Prostate gland (tissue), 2 donors: Measurements from ENCODE around the gene DLG2. TPM values are rescaled to one million over a fixed set of nuclear protein-coding genes. Genes with fewer than 3 reads are reported as not detected.

Source experiments
- DNase-seq: peaks from one replicate; pipeline ENCODE4 v3.0.0-alpha.2; 2019; ENCODE audit warnings: low spot score
- H3K27ac ChIP-seq, 2 donors: fragments of 200-600 bp; sonication (generic); 2 replicates each; pipeline ENCODE4 v1.5.1; 2017 to 2019
- H3K27me3 ChIP-seq: fragments of 200-600 bp; sonication (generic); replicated peaks from 2 replicates; pipeline ENCODE4 v1.5.1; 2019; ENCODE audit not compliant: insufficient read depth
- H3K36me3 ChIP-seq, 2 donors: fragments of 200-600 bp; sonication (generic); 1 replicate in 1 of 2; 2 replicates in 1 of 2; pipeline versions ENCODE4 v1.5.1 to v1.8.1; 2017 to 2019
- H3K4me1 ChIP-seq: fragments of 200-600 bp; sonication (generic); replicated peaks from 2 replicates; pipeline ENCODE4 v1.5.1; 2019
- H3K4me3 ChIP-seq, 2 donors: fragments of 200-600 bp; sonication (generic); 2 replicates each; pipeline ENCODE4 v1.5.1; 2017 to 2019
- H3K9me3 ChIP-seq: fragments of 200-600 bp; sonication (generic); 2 replicates; pipeline ENCODE4 v1.5.1; 2017
- CTCF ChIP-seq, 4 experiments: fragments of 200-600 bp in 2 of 4; fragments of 450-650 bp in 2 of 4; sonication (generic) in 2 of 4; IDR thresholded peaks; 1 replicate in 3 of 4; 2 replicates in 1 of 4; pipeline ENCODE4 v1.5.1; 2016 to 2019; ENCODE audit warnings: antibody characterized with exemption in 4 of 4, mild to moderate bottlenecking in 2 of 4, moderate library complexity in 2 of 4
- POLR2A ChIP-seq: fragments of 450-650 bp; IDR thresholded peaks from one replicate; pipeline ENCODE4 v1.6.1; 2016; ENCODE audit warnings: antibody characterized with exemption, mild to moderate bottlenecking
- POLR2AphosphoS5 ChIP-seq: sonication (generic); formaldehyde crosslinking; IDR thresholded peaks from one replicate; pipeline ENCODE4 v1.6.1; 2017; ENCODE audit warnings: antibody characterized with exemption
- WGBS: methylation state at CpG from one replicate; pipeline ENCODE4 v1.1.5; 2018; 5-methylcytosine and 5-hydroxymethylcytosine counted together
- intact Hi-C: fragments of 100-400 bp; cut with DNase I; formaldehyde crosslinking; loops from one replicate; pipeline ENCODE4 v1.14.2; 2022
- total RNA-seq, 2 donors: library from RNA; depleted of rRNA; stranded (reverse); fragments of >200 nt; gene quantifications; one replicate each; pipeline ENCODE4 v1.1.0, GENCODE V29; 2016

Gene DLG2
- total RNA-seq, 2 donors from 2014 or later: 9.8 to 16.2 TPM

GRCh38 chr11:83791557-83791956 lies 1835.6 kb downstream of the DLG2 start:
- no peak for DNase-seq
- intact Hi-C loops: no loop called here
- Histone ChIP-seq H3K36me3 (no peaks in the 10 kb centered on the region), H3K9me3 (no peaks in the 10 kb centered on the region), H3K27ac (no peak overlapping the region), H3K4me1 (no peaks in the 10 kb centered on the region), H3K27me3 (no peaks in the 10 kb centered on the region), H3K4me3 (no peak overlapping the region)
- TF ChIP-seq POLR2AphosphoS5 (no peak), CTCF (IDR thresholded peaks at IDR 0.05) (no peak)
- 95% methylated on average over 17 of the region's 17 CpGs for WGBS

- no peaks in the 10 kb centered on the region for H3K27me3 ChIP-seq
- intact Hi-C loops: no loop called here
Measured at GRCh38 chr11:83785942-83786341, 1841.2 kb downstream of the DLG2 start.

GRCh38 chr11:83784419-83784818 lies 1842.7 kb downstream of the DLG2 start:
- TF ChIP-seq CTCF (IDR thresholded peaks at IDR 0.05): no peak
- TF ChIP-seq POLR2A: no peak
- TF ChIP-seq POLR2AphosphoS5: no peak
- DNase-seq: no peak
- intact Hi-C loops: no loop called here
- Histone ChIP-seq H3K36me3 (no peaks in the 10 kb centered on the region), H3K27ac (no peak overlapping the region), H3K9me3 (no peaks in the 10 kb centered on the region), H3K27me3 (no peaks in the 10 kb centered on the region), H3K4me1 (no peaks in the 10 kb centered on the region), H3K4me3 (no peak overlapping the region)
- WGBS: 27% methylated on average over 1 of the region's 1 CpG

More at GRCh38 chr11:83785942-83786341, 1841.2 kb downstream of the DLG2 start:
- Histone ChIP-seq H3K36me3 (no peaks in the 10 kb centered on the region), H3K4me1 (no peaks in the 10 kb centered on the region), H3K4me3 (no peak overlapping the region), H3K27ac (no peak overlapping the region), H3K9me3 (no peaks in the 10 kb centered on the region)
- TF ChIP-seq POLR2A (no peak), CTCF (IDR thresholded peaks at IDR 0.05) (no peak), POLR2AphosphoS5 (no peak)
- 93% methylated on average over 2 of the region's 2 CpGs for WGBS
- no peak for DNase-seq

- H3K9me3 ChIP-seq: no peaks in the 10 kb centered on the region
- no peaks in the 10 kb centered on the region for H3K4me1 ChIP-seq
- intact Hi-C loops: no loop called here
- H3K27ac ChIP-seq: no peak overlapping the region
- H3K27me3 ChIP-seq: no peaks in the 10 kb centered on the region
- no peak for TF ChIP-seq POLR2A
- no peak for TF ChIP-seq POLR2AphosphoS5
- TF ChIP-seq CTCF (IDR thresholded peaks at IDR 0.05): no peak
- DNase-seq: no peak
- WGBS: 84% methylated on average over 1 of the region's 1 CpG
- H3K36me3 ChIP-seq: no peaks in the 10 kb centered on the region
- no peak overlapping the region for H3K4me3 ChIP-seq
Measured at GRCh38 chr11:83782329-83782728, 1844.8 kb downstream of the DLG2 start.

- Histone ChIP-seq H3K4me3 (no peak overlapping the region), H3K9me3 (no peaks in the 10 kb centered on the region), H3K36me3 (no peaks in the 10 kb centered on the region), H3K27ac (no peak overlapping the region), H3K4me1 (no peaks in the 10 kb centered on the region), H3K27me3 (no peaks in the 10 kb centered on the region)
- DNase-seq: no peak
- intact Hi-C loops: no loop called here
- WGBS: 85% methylated on average over 4 of the region's 4 CpGs
- no peak for TF ChIP-seq CTCF (IDR thresholded peaks at IDR 0.05)
- no peak for TF ChIP-seq POLR2A
- no peak for TF ChIP-seq POLR2AphosphoS5
Measured at GRCh38 chr11:83779876-83780275, 1847.3 kb downstream of the DLG2 start.
